ENCODE measurements around the gene IRAG1.

Gene IRAG1

GRCh38 chr11:10645212-10645795 is 48.3 kb downstream of the IRAG1 start:
- no peak for DNase-seq

Measured in NCI-H1694 treated with DMSO at 0.1 percent for 48 hours (cell line).